GM19238 (cell line): ENCODE results near the gene C16orf95.
A peak's percentile ranks its signal among the peaks of the same experiment; 100 is the strongest.

Experiments
- DNase-seq: peaks from one replicate; pipeline ENCODE4 v3.0.0; 2011; ENCODE audit warnings: low spot score; ENCODE audit not compliant: insufficient read length

The C16orf95 gene

DNA sequence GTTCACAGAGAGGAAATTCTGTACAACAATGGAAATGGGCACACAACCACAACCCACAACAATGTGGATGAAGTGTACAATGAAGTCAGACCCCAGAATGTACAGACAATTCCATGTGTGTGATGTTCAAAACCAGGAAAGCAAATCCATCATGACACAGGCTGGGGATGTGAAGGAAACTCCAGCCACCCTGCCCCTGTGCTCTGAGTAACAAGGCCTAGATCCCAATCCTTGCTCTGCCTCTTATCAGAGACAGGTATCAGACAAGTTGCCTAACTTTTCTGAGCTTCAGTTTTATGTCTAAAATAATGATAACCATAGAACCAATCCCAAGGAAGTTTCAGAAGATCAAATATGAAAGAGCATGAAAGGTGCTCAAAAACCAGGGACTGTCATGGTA lies 1.8 kb upstream of the C16orf95 start:
- no peak for DNase-seq

DNA sequence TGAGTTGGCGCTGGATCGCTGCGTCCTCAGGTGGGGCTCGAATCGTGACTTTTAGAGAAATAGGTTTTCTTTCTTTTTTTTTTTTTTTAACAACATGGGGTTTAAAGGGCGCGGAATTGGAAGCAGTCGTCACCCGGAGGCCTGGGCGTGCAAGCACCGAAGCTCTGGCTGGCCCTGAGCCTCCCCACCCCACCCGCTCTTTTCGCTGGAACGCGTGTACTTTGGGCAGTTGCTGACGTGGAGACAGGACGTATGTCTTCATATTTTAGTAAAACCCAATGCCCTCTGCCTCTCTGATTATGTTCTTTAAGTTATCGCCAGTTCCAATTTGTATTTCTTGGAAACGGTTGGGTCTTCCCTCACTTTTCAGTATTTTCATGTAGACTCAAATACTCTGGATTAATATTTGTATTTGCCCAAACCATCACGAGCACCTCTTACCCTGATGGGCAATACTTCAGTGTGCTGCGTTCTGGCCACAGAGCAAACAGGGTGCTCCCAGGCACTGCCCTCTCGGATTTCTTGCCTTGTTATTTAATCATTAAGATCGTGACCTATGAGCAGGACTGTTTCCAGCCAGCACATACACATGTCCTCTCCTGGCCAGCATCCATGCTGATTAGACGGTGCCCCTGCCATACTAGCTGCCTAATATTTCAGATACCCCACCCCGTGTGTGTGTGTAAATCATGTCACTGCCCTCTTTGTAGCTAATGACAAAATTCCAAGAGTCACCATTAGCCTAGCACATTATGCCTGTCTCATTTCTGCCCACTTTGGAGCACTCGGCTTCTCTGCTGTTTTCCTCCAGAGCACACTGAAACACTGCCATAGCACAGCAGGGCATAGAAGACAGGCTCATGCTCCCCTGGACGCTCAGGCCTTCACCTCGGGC lies 805 bp upstream of the C16orf95 start:
- peak; percentile 65 for DNase-seq

DNA sequence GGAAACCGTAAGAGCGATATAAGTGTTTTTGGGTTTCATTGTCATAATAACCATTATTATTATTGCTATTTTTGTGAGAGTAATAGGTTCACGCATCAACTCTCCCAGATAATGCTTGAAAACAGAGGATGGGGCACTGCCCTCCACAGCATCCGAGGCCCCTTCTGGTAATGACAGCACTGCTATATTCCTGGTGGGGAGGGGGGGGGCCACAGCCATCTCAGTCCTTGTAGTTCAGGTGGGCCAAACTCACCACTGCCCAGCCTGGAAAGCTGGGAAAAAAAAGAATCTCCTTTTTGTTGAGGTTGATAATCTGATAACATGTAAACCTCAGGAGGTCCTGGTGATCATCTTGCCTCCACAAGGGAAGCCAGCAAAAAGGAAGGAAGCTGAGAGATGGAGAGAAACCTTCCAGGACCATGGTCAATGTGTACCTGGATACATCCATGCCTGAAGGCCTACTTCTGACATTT lies 706 bp downstream of the C16orf95 start:
- no peak for DNase-seq

DNA sequence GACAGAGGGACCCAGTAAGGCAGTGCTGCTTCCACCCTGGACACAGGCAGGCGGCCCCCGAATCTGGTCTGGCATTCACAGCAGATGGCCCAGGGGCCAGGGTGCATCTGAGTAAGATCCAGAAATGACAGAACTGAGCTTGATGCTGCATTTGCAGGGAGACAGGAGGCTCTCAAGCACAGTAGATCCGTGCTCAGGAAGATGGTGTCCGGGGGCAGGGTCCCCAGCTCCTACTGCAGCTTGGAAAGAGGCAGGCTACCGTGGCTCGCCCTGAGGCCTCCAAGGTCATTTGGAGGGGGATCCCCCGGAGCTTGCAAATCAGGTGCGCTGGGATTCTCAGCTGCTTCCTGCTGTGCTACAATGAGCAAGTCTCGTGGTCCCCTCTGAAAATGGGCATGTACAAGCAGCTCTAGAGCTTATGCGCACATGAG lies 2.2 kb downstream of the C16orf95 start:
- DNase-seq: no peak

DNA sequence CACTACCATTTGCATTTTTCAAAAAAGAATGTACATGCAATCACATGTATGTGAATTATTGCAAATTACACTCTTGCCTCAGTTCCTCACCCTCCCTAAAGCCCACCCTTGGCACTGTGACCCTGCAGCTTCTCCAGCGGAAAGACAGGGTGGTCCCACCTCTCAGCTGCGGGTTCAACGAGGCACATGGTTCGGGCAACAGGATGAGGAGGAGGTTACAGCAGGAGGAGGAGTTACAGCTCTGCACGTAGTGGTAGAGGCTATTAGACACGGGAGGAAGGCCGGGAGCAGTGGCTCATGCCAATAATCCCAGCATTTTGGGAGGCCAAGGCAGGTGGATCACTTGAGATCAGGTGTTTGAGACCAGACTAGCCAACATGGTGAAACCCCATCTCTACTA lies 5.2 kb downstream of the C16orf95 start:
- no peak for DNase-seq

DNA sequence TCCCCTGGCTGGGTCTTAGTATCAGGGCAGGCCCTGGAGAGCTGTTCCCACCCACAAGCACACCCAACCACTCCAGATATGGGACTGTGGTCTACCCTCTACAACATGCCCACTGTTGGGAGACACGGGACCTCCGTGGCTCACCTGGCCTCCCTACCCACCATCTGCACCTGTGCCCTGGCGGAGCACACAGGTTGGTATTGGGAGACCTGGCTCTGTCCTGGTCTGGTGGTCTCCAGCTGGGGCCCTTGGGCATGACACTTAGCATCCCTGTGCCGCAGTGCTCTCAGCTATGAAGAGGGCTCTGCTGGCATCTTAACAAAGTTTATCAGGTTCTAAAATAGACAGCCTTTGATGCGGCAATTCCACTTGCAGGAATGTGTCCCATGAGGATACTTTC lies 5.8 kb downstream of the C16orf95 start:
- DNase-seq: no peak

DNA sequence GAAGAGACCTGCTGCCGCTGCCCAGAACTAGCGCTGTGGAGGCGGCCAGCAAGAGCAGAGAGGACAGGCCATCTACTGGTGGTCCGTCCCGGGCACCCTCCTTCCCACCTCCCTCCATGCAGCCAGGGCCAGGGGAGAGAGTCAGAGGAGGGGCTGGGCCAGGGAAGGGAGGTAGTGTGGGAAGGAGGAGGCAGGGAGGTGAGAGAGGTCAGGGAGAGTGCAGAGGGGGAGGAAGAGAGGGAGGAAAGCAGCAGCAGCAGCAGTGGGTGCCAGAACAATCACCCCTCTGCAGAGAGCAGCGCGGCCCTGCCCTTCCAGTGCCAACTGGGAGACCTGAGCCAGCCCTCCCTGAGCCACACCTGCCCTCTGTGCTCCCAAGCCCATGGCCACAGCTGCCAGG lies 6.6 kb downstream of the C16orf95 start:
- DNase-seq: no peak

DNA sequence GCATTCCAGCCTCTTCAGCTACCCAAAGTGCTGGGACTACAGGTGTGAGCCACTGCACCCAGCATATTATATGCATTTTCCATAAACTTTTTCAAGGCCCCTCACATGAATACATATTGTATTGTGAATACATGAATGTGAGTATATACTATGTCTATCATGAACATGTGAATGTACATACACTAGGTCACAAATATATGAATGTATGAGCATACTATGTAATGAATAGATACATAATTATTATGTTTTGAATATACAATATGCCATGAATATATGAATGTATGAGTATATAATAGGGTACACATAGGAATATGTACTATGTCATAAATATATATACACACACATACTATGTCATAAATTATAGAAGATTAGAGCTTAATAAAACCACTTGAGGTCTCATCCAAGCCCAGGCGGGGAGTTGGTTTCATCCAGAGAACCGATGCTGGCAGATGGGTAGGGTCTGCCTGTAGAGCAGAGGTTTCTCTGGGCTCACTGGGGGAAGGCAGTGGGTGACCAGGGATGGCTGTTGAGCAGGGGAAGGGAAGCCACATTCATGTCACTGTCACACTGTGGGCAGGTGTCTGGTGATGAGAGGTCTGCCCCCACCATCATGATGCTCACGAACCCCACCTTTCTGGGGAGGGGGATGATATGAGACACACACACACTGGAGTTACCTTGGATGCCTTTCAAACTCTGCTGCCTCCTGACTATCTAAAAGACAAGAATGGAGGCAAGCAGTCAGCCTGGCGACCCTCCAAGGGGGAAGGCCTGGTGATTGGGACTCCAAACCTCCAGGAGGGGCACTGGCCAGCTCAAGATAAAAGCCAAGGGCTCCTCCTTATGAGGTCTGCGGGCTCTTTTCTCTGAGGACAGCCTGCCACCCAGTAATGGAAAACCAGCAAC lies 7.3 kb downstream of the C16orf95 start:
- DNase-seq: no peak

DNA sequence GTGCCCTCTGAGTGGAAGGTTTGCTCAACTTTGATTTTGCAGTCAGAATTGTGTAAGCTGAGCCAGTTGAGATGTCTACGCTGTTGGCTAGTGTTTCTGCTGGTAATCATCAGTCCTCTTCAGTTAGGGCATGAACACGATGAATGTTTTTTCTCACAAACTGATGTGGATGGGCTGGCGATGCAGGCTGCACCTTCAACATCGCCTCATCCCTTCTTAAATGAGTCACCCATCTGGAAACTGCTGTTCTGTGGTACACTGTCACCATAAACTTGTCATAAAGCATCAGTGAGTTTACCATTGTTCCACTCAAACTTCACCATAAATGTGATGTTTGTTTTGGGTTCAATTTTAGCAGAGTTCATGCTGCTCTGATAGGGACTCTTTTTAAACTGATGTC lies 8.4 kb downstream of the C16orf95 start:
- no peak for DNase-seq

DNA sequence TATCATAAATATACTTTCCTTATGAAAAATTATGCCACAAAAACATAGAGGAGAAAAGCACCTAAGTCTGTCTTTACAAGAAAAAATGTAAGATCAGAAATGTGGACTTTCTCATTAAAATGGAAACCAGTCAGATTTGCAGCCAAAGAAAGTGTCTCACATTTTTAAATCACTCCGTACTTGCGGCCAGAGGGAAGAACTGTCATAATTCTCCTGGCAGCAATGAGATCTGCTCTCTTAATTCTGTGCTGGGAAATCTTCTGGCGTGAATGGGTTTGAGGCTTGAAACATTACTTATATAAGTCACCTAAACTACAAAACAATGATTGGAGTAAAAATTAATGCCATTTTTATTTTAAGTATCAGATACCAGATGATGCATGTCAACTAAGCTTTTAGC lies 10.7 kb downstream of the C16orf95 start:
- DNase-seq: no peak

DNA sequence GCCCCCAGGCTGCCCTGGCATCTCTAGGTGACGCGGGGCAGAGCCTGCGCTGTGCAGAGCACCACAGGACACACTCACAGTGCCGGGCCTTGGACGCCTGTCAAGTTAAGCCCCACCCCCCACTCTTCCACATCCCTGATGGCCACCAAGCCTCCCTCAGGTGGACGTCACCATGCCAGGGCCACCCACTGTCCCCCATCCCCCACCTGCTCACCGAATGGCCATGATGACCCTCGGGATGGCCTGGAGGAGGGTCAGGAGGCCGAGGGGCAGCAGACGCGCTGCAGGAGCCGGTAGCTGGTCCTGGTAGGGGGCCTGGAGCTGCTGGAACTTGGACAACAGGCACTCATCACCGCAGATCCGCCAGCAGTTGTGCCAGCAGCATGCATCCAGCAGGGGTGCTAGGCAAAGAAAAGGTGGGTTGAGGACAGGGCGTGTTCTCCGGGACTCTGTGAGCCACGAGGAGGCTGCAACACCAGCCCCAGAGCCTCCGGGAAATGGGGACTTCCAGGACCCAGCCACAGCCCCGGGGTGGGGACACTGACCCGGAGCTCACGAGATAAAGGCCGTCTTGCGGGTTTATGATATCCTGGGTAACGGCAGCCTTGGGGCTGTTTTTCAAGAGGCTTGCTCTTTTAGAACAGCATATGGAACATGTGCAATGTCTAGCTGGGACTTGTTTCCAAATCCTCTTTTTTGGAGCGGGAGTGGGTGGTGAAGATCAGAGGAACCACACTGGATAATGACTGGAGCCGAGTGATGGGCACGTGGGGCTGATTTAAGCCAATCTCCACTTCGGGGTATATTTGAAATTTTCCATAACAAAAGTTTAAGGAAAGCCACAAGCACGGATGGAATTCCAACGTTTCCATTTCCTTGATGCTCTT lies 11.4 kb downstream of the C16orf95 start:
- DNase-seq: no peak

DNA sequence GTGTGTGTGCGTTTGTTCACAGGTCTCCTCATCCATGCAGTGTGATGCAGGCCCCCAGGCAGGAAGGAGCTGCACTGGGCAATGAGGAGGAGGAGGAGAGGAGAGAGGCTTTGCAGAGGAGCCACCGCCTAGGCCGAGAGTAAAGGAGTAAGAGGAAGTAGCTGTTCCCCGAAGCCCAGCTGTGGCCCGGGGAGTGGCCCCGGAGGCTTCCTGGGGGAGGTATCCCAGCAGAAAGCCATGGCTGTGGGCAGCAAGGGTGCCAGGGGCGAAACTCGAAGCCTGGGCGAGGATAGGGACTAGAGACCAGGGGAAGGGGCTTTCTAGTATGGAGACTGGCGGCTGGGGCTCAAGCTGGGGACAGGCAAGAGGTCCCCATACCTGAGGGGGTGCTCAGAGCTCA lies 12.2 kb downstream of the C16orf95 start:
- no peak for DNase-seq

DNA sequence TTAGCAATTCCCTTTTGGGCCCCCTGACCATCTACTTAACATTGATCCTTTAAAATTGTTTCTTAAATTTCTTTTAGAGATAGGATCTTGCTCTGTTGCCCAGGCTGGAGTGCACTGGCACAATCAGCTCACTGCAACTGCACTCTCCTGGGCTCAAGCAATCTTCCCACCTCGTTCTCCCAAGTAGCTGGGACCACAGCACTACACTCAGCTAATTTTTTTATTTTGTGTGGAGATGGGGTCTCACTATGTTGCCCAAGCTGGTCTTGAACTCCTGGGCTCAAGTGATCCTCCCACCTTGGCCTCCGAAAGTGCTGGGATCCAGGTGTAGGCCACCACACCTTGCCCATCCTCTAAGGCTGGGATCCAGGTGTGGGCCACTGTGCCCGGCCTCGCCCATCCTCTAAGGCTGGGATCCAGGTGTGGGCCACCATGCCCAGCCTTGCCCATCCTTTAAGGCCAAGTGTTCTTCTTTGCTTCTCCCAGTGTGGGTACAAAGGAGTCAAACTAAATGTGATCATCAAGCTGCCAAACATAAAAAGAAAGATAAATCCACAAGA lies 13.2 kb downstream of the C16orf95 start:
- DNase-seq: no peak

DNA sequence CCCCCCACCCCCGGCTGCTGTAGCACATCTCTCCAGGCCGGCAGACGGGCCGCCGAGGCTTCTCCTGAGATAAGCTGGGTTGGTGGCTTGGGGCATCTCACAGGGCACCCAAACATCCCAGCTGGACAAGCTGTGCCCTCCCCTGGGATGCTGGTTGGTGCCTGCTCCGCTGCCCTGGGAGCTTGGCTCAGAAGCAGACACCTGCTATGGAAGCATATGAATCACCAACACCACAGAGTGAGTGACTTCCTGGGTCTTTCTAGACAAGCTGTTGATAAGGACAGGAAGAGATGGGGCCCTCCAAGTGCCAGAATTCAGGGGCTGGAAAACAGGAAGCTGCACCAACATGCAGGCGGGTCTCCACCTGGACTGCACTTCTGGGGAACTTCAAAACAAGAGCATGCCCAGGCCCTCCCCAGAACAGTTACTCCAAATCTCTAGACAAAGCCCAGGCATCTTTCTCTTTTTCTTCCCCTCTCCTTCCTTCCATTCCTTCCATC lies 13.7 kb downstream of the C16orf95 start:
- DNase-seq: no peak

DNA sequence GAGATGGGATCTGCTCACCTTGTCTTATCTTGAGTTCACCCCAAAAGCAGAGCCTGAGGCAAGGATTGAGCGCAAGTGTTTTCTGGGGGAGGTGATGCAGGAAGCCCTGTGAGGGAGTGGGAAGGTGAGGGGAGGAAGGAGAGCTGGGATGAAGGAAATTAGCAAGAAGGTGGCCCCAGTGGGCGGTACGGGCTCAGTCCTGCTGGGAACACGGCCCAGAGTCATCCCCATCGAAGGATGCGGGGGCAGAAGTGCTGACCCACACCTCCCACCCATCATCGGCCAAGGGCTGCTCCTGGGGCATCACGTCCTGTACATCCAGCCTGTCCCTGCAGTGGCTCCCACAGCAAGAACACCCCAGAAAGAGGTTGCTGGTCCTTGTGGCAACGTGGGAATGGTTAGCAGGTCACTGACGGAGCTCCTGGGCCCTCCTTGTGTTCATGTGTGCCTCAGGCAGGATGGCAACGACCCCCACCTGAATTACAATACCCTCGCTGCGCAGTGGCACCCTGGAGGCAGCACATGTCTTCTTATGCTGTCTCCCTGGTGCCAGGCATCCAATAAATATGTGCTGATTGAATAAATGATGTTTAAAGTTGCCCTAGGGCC lies 18.2 kb downstream of the C16orf95 start:
- no peak for DNase-seq

DNA sequence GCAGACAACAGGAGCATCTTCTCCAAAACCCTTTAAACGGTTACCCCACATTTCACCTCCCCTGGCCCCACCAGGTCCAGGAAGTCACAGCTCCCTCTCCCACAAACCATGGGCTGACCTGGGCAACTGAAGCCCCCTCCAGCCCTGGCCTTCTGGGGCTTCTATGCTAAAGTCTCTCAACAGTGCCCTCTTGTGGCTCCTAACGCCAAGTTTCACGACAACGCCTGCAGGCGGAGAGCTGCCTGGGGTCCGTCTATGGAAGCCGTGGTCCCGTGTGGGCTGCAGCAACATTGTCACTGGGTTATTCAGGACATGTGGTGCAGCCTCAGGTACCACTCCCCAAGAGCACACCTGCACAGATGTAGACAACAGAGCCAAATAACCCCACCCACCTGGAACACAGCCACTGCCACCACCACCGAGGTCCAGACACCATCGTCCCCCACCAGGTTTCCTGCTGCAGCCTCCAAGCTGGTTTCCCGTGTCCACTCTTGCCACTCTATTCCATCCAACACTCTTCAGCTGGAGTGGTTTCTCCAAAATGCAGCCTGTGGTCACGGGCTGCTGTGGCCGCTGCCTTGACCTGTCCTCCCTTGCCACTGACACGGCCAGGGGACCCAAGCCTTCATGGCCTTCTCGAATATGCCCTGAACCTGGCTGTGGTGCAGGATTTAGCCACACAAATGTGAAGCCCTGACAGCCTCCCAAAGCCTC lies 19.1 kb downstream of the C16orf95 start:
- no peak for DNase-seq

DNA sequence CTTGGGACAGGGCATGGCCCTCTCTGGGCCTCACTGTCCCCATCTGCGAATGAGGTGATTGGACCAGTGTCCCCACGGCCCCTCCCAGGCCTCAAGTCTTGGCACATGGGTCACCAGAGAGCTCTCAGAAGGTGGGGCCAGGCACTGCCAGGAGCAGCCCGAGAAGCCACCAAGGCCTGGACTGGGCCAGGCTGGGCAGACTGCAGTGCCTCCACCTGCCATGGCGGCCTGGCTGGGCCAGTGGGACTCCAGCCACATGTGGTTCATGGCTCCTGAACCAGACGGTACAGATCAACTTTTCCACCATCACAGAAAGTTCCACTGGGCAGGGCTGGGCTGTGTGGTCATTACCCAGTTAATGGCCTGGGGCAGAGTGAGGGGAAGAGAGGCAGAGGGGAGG lies 19.8 kb downstream of the C16orf95 start:
- DNase-seq: no peak

DNA sequence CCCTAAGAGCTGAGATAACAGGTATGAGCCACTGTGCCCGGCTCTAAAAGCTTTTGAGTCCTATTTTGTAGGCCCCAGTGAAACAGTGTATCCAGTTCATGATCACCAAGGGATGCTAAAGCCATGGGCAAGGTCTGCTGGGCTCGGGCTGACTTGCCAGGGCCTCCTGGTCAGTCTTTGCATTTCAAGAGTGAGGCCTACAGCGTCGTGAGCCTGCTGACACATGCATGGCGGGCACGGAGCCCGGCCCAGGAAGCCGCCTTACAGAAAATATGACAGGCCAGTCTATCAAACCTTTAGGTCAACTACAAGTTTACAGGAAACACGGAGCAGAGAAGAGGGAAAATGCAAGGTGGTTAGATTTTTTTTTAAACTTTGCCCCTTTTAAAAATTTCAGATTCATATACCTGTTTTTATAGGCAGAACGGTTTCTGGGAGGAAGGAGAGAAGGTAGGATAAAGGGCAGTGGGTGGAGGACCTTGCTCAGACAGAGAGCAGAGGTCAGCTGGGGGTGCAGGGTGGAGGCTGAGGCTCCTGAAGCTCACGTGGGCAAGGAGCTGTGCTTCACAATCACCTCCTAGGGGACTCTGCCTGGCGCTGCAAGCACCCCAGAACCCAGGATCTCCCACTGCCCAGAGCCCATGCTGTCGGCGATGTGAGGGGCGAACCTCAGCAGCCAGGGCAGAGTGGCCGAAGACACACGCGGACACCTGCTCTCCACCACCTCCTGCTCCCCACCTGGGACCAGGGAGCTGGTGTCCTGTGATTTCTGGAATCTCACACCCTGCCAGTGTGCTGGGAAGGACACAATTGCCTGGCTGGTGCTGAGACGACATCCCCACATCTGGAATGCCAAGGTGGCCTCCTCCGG lies 21.3 kb downstream of the C16orf95 start:
- DNase-seq: no peak

DNA sequence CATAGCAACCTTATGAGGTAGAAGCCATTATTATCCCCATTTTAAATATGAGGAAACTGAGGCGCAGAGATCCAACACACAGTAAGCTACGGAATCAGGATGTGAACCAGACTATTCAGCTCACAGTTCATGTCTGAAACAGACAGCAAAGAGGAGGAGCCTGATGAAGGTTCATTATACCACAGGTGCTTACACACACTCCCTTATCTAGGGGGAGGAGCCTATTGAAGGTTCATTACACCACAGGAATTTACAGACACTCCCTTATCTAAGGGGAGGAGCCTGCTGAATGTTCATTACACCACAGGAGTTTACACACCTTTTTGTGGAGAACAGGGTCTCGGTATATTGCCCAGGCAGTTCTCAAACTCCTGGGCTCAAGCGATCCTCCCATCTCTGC lies 21.9 kb downstream of the C16orf95 start:
- no peak for DNase-seq
